Sciatic nerve (tissue), 2 donors: ENCODE data around the gene PLSCR4. TPM values are rescaled to one million over a fixed set of nuclear protein-coding genes. Genes with fewer than 3 reads are reported as not detected.
"Not testable (repeated sequence)": the region's sequence is repeated elsewhere in the genome, so short reads cannot be mapped to it uniquely, and the experiment has no call there.

Experiments used
- ATAC-seq: fragments of 200-7000 bp; cut with Tn5 transposase; one replicate; pipeline ENCODE4 v1.9.1; 2020; ENCODE audit warnings: mild to moderate bottlenecking, moderate library complexity
- DNase-seq: peaks from one replicate; pipeline ENCODE4 v3.0.0-alpha.2; 2020; ENCODE audit warnings: low spot score
- intact Hi-C: fragments of 100-400 bp; cut with DNase I; formaldehyde crosslinking; loops from one replicate; pipeline ENCODE4 v1.14.2; 2022
- total RNA-seq: library from RNA; stranded (reverse); fragmentation: NEBNext Ultra II Directional; extraction: Animal tissue kit (Norgen Biotek cat#: 25700); gene quantifications from one replicate; pipeline ENCODE4 v1.2.1, GENCODE V29; 2021
- donor health status: DM: no; HTN: no; CAD: no.
- donor health status: DM: no; HTN: no; CAD: no.

PLSCR4 gene, protein sequence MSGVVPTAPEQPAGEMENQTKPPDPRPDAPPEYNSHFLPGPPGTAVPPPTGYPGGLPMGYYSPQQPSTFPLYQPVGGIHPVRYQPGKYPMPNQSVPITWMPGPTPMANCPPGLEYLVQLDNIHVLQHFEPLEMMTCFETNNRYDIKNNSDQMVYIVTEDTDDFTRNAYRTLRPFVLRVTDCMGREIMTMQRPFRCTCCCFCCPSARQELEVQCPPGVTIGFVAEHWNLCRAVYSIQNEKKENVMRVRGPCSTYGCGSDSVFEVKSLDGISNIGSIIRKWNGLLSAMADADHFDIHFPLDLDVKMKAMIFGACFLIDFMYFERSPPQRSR
- total RNA-seq, result 242 TPM

DNA sequence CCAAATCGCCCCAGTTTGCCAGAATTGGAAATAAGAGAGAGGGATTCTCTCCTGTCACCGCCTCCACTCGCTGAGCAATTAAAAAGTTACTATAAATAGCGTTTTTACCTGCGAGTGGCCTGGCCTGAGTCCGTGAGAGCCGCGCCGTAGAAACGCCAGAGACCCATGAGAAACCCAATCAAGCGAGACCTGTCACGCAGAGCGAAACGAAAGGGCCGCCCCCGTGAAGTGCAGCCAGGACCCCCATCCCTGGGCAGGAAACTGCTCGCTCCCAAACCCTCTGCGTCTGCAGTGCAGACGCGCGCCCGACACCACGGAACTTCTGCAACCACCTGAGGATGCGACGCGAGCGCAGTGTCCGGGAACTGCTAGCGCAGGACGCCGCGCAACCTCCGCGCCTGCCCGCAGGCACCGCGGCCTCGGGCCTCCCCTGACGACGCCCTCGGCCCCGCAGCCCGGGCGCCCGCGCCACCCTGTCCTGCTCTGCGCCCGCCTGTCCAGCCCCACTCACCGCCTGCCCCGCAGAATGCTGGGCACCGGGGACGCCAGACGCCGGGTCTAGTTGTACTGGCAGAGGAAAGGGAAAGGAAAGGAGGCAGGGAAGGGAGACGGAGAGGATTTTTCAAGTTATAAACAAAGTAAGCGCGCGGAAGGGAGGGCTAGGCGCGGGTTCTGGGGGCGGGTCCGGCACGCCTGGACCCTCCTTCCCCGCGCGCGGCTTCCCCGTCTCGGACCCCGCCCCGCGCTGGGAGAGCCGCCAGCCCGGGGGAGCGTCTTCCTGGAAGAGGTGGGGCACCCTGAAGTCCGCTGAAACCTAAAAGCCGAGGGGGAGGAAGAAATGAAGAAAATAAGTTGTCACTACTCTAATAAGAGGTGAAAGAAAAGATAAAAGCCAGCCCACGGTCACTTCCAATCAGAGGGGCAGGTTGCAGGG is at the start of gene PLSCR4:
TSS of gene PLSCR4 (minus strand) at position 657 of the 934 bp plus-strand sequence. CDS start 29,034 bp downstream, outside the sequence.
- ATAC-seq (peak; percentile 97), DNase-seq (peak; percentile 91)
- intact Hi-C loops, result no loop called here

DNA sequence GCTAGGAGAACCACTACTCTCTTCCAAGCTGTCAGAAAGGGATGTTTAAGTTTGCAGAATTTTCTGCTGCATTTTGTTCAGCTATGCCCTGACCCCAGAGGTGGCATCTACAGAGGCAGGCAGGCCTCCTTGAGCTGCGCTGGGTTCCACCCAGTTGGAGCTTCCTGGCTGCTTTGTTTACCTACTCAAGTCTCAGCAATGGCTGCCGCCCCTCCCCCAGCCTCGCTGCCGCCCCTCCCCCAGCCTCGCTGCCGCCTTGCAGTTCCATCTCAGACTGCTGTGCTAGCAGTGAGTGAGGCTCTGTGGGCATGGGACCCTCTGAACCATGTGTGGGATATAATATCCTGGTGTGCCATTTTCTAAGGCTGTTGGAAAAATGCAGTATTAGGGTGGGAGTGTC is 42.5 kb upstream of the PLSCR4 start:
- ATAC-seq, DNase-seq, intact Hi-C loops: not testable (repeated sequence)

DNA sequence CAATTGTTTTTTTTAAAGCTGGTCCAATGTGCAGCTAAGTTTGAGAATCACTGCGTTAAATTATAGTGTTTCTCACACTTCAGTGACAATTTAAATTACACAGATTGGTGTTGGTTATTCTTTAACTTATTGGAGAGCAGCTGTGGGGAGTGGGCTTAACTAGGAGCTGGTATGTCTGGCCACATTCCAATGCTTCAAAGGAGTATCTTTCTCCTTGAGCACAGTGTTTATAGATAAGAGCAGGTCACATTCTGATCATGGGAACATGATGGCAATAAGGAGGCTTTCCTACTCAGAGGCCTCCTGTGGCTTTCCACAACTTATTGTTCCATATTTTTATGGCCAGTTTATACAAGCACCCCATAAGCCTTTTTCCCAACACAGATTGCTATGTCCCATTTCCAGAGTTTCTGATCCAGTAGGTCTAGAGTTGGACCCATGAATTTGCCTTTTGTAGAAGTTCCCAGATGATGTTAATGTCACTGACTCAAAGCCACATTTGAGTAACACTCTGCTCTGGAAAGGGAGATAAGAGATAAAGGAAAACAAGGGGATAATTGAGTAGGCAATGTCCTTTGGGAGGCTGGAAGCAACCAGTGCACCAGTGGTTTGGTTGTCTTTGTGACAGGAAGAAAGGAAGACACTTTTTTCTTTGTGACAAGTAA is 33.0 kb upstream of the PLSCR4 start:
- ATAC-seq, result no peak
- no peak for DNase-seq
- intact Hi-C loops, result no loop called here

DNA sequence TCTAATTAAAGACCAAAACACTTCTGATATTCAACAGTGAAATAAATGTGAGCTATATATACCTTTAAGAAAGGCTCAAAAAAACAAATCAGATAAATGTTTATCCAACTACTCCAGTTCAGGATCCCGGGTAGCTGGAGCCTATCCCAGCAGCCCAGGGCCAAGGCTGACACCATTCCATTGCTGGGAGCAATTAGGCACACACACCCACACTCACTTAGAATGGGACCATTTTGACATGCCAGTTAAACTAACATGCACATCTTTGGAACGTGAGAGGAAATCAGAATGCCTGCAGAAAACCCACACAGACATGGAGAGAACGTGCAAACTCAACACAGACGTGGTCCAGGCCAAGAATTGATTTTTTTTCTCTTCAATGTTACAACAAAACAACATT is 30.0 kb upstream of the PLSCR4 start:
- intact Hi-C loops, result no loop called here
- peak; percentile 48 for ATAC-seq

DNA sequence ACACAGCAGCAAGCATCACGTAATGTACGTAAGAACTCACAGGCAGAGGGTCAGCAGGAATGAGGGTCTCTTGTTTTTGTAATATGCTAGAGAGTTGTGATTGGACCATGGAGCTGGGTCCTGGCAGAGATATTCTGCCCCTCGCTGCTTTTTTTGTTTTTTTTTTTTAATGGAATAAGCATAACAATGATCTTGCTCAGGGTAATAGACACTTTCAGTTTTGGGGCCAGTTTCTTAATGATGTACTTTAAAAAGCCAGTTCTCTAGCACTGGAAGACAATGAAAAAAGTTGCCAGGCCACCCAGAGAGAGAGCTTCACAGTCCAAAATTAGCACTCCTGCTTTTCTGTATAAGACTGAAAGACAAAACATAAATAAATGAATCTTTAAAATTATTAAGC is 29.0 kb upstream of the PLSCR4 start:
- DNase-seq, result no peak
- no peak for ATAC-seq
- intact Hi-C loops, result no loop called here

More for the DNA sequence above, 30.0 kb upstream of the PLSCR4 start:
- DNase-seq, result no peak

DNA sequence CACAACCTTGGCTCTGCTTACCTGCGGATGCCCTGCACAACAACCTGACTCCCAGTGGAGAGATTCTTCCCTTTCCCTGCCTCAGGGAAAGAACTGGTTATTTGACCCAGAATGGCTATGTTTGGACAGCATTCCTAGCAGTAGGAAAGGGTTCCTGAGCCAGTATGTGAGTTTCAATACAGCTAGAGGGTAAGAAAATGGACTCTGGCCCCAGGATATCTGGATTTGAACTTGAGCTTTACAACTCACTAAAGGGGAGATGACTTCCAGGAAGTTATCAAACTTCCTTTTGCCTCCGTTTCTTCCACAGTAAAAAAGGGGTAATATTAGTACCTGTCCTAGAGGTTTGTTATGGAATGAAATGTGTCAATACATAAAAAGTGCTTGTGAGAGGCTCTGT is 28.1 kb upstream of the PLSCR4 start:
- intact Hi-C loops, result no loop called here
- ATAC-seq, result no peak
- no peak for DNase-seq

DNA sequence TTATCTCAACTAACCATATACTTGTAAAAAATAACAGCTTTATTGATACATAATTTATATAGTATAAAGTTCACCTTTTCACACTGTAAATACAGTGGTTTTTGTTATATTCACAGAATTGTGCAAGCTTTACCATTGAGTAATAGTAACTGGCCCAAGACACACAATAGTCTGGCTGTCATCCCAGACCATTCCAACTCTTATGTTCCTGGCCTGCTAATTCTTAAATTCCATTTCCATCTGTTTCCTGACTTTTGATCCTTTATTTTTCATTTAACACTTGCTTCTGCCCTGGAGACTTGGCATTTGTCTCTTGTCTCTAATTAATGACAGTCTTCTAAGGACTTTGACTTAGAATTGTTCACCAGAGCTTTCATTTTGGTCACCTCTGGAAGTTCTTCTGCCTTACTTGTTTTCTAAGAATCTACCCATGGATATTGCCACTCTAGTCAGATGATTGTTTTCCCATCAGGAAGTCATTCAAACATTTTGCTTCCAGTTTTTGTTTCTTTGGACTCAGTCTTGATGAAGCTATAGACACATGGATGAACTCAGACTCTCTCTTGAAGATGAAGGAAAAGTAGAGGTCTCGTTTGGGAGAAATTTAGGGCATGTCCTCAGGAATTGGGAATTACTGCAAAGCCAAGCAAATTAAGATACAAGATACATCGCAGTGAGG is 27.2 kb upstream of the PLSCR4 start:
- no peak for DNase-seq
- intact Hi-C loops, result no loop called here
- peak; percentile 86 for ATAC-seq

DNA sequence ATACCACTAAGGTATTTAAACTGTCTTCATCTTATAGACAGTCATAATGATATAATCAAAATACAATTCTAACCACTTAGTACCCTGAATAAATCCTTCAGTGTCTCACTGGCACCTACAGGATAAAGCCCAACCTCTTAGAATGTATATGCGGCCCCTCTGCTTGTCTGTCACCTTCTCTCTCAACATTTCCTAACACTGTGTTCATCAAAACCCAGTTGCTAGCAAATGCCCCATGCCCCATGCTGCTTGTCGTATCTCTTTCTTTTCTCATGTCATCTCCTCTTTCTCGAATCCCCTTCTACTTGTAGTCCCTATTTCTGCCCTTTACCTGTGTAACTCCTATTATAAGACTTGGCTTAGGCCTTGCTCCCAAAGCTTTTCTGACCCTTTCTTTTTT is 24.6 kb upstream of the PLSCR4 start:
- no peak for DNase-seq
- ATAC-seq, result no peak
- intact Hi-C loops, result no loop called here

DNA sequence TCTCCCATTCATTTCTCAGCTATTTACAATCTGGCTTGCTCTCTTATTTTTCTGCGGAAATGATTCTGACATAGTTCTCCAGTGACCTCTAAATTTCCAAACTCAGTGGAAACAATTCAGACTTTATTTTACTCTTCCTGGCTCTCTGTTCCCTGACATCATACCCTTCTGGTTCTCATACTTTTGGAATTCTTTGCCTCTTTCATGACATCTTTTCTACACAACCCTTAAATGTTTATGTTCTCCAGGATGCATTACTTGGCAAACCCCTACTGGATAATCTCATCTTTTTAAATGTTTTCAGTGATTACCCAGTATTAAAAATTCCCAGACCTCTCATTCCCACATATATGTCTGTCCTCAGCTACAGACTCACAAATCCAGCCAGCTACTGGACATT is 23.9 kb upstream of the PLSCR4 start:
- intact Hi-C loops, result no loop called here
- DNase-seq, result no peak
- ATAC-seq, result peak; percentile 86

DNA sequence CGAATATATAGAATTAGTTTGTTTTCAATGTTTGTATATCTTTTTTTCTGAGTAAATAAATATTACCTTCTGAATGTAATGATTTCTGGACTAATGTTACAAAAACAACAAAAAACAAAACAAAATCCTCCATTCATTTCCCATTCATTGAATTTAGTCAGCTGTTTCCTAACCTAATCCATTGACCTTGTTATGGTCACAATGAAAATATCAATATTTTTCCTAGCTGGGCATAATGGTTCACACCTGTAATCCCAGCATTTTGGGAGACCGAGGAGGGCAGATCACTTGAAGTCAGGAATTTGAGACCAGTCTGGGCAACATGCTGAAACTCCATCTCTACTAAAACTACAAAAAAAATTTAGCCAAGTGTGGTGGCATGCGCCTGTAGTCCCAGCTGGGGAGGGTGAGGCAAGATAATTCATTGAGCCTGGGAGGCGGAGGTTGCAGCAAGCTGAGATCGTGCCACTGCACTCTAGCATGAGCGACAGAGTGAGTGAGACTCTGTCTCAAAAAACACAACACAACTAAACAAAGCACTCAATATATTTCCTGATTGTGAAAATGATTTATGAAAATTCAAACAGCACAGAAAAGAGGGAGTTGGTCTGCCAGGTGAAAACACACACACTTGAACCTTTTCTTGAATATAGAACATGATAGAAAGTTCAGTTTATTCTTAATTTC is 23.0 kb upstream of the PLSCR4 start:
- intact Hi-C loops, result no loop called here
- DNase-seq (no peak), ATAC-seq (no peak)

DNA sequence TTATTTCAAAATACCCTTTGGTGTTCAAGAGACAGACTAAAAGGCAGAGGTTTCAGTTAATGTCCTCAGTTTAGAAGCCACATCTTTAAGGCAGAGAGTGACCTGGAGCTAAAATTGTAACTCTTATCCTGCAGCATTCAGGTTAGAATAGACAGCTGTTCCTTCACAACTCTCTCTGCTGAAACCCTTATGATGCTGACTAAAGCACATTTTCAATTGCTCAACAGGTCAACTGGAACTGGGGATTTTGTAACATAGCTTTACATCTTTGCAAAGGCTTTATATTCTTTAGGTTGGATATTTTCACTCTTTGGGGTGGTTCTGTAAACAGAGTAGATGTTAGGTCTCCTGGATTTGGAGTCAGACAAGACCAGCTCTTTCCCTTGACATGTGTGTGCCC is 20.3 kb upstream of the PLSCR4 start:
- DNase-seq, result no peak
- intact Hi-C loops, result no loop called here
- ATAC-seq, result no peak

DNA sequence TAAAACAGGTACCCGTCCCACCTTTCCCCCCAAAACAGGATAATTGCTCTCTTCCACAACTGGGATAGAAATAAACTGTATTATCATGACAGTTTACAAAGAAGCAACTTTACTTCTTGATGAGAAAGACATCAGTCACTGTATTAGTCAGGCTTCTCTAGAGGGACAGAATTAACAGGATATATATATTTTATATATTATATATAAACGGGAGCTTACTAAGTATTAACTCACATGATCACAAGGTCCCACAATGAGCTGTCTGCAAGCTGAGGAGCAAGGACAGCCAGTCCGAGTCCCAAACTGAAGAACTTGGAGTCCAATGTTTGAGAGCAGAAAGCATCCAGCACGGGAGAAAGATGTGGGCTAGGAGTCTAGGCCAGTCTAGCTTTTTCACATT is 18.4 kb upstream of the PLSCR4 start:
- no peak for DNase-seq
- intact Hi-C loops, result no loop called here
- ATAC-seq, result no peak

DNA sequence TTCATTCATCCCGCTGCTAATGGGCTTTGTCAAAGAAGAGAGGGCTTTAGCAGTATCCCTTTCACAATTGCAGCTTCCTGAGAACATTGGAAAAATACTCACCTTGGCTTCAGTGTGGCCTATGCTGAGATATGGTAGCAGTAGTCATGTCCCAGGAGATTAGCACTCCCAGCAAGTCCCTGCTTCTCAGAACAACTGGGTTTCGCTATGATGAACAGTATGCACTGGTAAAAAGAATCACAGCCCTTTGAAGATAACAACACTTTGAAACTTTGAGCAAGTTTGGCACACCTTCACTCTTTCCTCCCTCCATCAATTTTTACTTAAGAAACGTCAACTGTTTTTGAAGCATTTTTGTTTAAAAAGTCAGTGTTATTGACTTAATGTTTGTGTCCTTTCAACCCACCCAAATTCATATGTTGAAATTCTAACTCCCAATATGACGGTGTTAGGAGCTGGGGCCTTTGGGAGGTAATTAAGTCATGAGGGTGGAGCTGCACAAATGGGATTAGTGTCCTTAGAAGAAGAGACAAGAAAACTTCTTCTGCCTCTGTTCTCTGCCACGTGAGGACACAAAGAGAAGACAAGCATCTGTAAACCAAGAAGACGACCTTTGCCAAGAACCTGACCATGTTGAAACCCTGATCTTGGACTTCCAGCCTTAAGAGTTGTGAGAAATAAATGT is 17.8 kb upstream of the PLSCR4 start:
- ATAC-seq (no peak), DNase-seq (no peak)
- intact Hi-C loops, result no loop called here

DNA sequence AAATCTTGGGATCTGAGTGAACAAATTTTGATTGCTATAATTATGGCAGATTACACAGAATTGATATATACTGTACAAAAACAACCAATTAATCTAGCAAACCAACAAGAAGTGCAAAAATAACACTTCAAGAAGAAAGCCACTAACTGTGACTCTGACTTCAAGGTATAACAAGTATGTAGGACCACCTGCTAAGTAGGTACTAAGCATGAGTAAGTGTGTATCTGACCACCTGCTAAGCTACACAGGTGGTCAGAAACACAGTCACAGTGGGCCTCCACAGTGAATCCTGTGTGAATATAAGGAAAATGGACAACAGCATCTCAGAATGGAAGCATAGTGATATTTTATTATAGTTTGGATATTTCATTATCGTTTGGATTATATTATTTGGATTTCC is 14.8 kb upstream of the PLSCR4 start:
- intact Hi-C loops, result no loop called here

DNA sequence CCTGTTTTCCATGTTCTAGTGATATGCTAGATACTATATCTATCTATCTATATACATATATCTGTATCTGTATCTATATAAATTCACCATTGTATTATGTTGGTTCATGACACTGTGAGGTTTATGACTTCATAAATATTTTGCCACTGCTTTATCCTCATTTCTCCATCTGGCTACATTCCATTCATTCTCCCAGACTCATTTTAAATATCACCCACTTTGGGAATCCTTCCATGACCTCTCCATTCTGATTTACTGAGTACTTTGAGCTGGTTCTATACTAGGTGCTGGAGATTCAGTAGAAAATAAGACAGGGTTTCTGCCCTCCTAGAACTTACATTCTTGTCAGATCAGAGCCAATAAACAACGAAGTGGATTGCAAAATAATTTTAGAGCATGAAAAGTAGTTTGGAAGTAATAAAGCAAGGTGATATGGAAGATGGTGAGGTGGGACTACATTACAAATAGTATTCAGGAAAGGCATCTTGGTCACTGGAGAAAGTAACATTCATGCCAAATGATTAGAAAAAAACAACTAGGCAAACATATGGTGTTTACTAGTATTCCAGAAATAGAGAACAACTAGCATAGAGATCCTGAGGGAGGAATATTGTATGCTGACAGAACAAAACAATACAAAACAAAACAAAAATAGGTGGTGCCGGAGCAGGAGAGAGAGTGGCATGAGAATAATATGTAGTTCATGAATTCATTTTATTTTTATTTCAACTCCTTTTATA is 11.6 kb upstream of the PLSCR4 start:
- intact Hi-C loops, result no loop called here
- no peak for ATAC-seq
- no peak for DNase-seq

More for the DNA sequence above, 14.8 kb upstream of the PLSCR4 start:
- ATAC-seq, result no peak
- no peak for DNase-seq

DNA sequence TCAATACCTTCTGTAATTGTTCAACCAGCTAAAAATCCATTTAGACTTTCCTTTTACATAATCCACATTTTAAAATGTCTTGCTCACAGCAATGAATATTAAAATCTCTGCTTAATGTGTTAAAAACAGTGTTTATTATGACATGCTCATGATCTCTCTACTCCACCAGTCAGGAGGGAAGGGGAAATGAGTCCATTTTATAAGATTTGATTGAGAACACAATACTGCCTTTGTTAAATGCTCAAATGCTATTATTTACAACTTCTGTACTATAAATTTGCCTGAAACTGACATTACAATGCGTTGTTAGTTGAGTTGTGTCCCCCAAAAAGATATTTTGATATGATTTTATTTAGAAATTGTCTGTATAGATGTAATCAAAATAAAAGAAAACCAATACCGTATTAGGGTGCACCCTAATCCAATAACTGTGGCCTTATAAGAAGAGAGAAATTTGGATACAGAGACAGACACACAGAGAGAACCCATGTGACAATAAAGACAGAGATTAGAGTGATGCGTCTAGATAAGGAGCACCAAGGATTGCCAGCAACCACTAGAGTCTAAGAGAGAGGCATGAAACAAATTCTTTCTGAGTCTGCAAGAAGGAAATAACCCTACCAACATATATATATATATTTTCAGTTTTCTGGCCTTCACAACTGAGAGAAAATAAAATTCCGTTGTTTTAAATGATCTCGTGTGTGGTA is 9.1 kb upstream of the PLSCR4 start:
- intact Hi-C loops, result no loop called here
- DNase-seq (no peak), ATAC-seq (no peak)
